ENCODE results near the gene NAV2.

NAV2 gene

DNA sequence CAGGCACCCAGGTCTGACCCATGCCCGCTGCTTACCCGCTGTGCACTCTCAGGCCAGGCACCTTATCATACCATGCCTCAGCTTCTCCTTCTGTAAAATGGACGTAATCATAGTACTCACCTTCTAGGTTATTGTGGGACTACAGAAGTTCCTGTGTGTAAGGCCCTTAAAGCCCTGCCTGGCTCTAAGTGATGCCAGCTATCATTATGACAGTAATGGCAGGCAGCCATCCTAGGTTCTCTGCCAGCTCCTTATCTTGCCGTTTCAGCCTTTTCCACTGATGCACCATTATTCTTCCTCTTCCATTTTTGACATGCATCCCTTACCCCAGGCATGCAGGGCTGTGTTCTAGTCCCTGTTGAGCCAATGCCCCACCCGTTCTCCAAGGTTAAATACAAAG, 389.8 kb downstream of the NAV2 start:
- no peak overlapping the region for H3K4me3 ChIP-seq (ENCODE audit: low read depth, low read length)
- TF ChIP-seq POLR2A (IDR thresholded peaks at IDR 0.05; ENCODE audit: extremely low read depth, insufficient read length), result no peak
- TF ChIP-seq MYC (IDR thresholded peaks at IDR 0.05; ENCODE audit: low read depth, low read length), result no peak
- no peak for TF ChIP-seq MAX (IDR thresholded peaks at IDR 0.05; ENCODE audit: low read depth, low read length)
- TF ChIP-seq, protein P1, sequence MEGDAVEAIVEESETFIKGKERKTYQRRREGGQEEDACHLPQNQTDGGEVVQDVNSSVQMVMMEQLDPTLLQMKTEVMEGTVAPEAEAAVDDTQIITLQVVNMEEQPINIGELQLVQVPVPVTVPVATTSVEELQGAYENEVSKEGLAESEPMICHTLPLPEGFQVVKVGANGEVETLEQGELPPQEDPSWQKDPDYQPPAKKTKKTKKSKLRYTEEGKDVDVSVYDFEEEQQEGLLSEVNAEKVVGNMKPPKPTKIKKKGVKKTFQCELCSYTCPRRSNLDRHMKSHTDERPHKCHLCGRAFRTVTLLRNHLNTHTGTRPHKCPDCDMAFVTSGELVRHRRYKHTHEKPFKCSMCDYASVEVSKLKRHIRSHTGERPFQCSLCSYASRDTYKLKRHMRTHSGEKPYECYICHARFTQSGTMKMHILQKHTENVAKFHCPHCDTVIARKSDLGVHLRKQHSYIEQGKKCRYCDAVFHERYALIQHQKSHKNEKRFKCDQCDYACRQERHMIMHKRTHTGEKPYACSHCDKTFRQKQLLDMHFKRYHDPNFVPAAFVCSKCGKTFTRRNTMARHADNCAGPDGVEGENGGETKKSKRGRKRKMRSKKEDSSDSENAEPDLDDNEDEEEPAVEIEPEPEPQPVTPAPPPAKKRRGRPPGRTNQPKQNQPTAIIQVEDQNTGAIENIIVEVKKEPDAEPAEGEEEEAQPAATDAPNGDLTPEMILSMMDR (IDR thresholded peaks at IDR 0.05; ENCODE audit: low read depth, low read length), result no peak
- DNase-seq (ENCODE audit: low read depth), result no peak

DNA sequence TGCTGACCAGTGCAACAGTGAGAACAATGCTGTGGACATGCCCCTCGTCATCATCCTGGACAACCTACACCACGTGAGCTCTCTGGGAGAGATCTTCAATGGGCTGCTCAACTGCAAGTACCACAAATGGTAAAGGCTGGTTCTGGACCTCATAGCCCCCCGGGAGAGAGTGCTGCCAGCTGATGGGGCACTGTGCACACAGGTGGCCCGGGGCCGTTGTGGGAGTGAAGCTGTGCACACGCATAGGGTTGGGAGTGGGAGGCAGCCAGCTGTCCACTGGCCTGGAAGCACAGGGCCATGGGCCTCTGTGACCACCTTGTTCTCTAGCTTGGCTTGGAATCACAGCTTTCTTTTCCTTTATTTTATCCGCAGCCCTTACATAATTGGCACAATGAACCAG, 390.6 kb downstream of the NAV2 start:
- no peak overlapping the region for H3K4me3 ChIP-seq (ENCODE audit: low read depth, low read length)
- TF ChIP-seq, protein P1 (IDR thresholded peaks at IDR 0.05; ENCODE audit: low read depth, low read length), result no peak
- no peak for TF ChIP-seq POLR2A (IDR thresholded peaks at IDR 0.05; ENCODE audit: extremely low read depth, insufficient read length)
- no peak for TF ChIP-seq MYC (IDR thresholded peaks at IDR 0.05; ENCODE audit: low read depth, low read length)
- no peak for TF ChIP-seq MAX (IDR thresholded peaks at IDR 0.05; ENCODE audit: low read depth, low read length)
- DNase-seq (ENCODE audit: low read depth), result no peak

- TF ChIP-seq MAX (IDR thresholded peaks at IDR 0.05; ENCODE audit: low read depth, low read length), result no peak
- TF ChIP-seq MYC (IDR thresholded peaks at IDR 0.05; ENCODE audit: low read depth, low read length), result no peak
- TF ChIP-seq, protein P1 (IDR thresholded peaks at IDR 0.05; ENCODE audit: low read depth, low read length), result no peak
- TF ChIP-seq POLR2A (IDR thresholded peaks at IDR 0.05; ENCODE audit: extremely low read depth, insufficient read length), result no peak
- no peak for DNase-seq (ENCODE audit: low read depth)
- H3K4me3 ChIP-seq (ENCODE audit: low read depth, low read length), result no peak overlapping the region
Observed at GRCh38 chr11:20105427-20105826, 392.8 kb downstream of the NAV2 start.

- TF ChIP-seq POLR2A (IDR thresholded peaks at IDR 0.05; ENCODE audit: extremely low read depth, insufficient read length) (no peak), MYC (IDR thresholded peaks at IDR 0.05; ENCODE audit: low read depth, low read length) (no peak), MAX (IDR thresholded peaks at IDR 0.05; ENCODE audit: low read depth, low read length) (no peak)
- TF ChIP-seq, protein P1 (IDR thresholded peaks at IDR 0.05; ENCODE audit: low read depth, low read length), result no peak
- H3K4me3 ChIP-seq (ENCODE audit: low read depth, low read length), result no peak overlapping the region
- DNase-seq (ENCODE audit: low read depth), result no peak
Observed at GRCh38 chr11:20109731-20110445, 397.3 kb downstream of the NAV2 start.

GRCh38 chr11:20110908-20111669, 398.5 kb downstream of the NAV2 start:
- DNase-seq (ENCODE audit: low read depth), result peak; percentile 47
- TF ChIP-seq MYC (IDR thresholded peaks at IDR 0.05; ENCODE audit: low read depth, low read length), result no peak
- TF ChIP-seq, protein P1 (IDR thresholded peaks at IDR 0.05; ENCODE audit: low read depth, low read length), result peak; percentile 88
- no peak for TF ChIP-seq MAX (IDR thresholded peaks at IDR 0.05; ENCODE audit: low read depth, low read length)
- TF ChIP-seq POLR2A (IDR thresholded peaks at IDR 0.05; ENCODE audit: extremely low read depth, insufficient read length), result no peak
- no peak overlapping the region for H3K4me3 ChIP-seq (ENCODE audit: low read depth, low read length)

Data from NB4 (cell line).